Activated naive CD8-positive, alpha-beta T cell (primary cell): Measurements from ENCODE around the gene DEAF1.

Experiments used
- H3K27ac Mint-ChIP-seq: one replicate; pipeline ENCODE4 v1.8.0; 2021; ENCODE audit warnings: mixed read lengths
- H3K27me3 Mint-ChIP-seq: one replicate; pipeline ENCODE4 v1.8.0; 2021; ENCODE audit warnings: mixed read lengths
- H3K36me3 Mint-ChIP-seq: one replicate; pipeline ENCODE4 v1.8.0; 2021; ENCODE audit warnings: mixed read lengths
- H3K4me1 Mint-ChIP-seq: one replicate; pipeline ENCODE4 v1.8.0; 2021; ENCODE audit warnings: low read depth, mixed read lengths
- H3K4me3 Mint-ChIP-seq: one replicate; pipeline ENCODE4 v1.8.0; 2021; ENCODE audit warnings: mild to moderate bottlenecking, mixed read lengths
- H3K9me3 Mint-ChIP-seq: one replicate; pipeline ENCODE4 v1.8.0; 2021; ENCODE audit warnings: low read depth, mixed read lengths

The DEAF1 gene

GRCh38 chr11:707817-708420 is 12.9 kb upstream of the DEAF1 start:
- Mint-ChIP-seq H3K36me3 (no peaks in the 10 kb centered on the region), H3K9me3 (no peaks in the 10 kb centered on the region), H3K27me3 (peaks cover 3% of the 10 kb centered on the region), H3K4me1 (peaks cover 5% of the 10 kb centered on the region), H3K27ac (no peak overlapping the region), H3K4me3 (no peak overlapping the region)

- peaks cover 5% of the 10 kb centered on the region for H3K4me1 Mint-ChIP-seq
- H3K36me3 Mint-ChIP-seq, result no peaks in the 10 kb centered on the region
- no peaks in the 10 kb centered on the region for H3K9me3 Mint-ChIP-seq
- no peak overlapping the region for H3K27ac Mint-ChIP-seq
- no peak overlapping the region for H3K4me3 Mint-ChIP-seq
- H3K27me3 Mint-ChIP-seq, result peaks cover 3% of the 10 kb centered on the region
These were observed 12.2 kb upstream of the DEAF1 start for GRCh38 chr11:706957-707816.

- no peak overlapping the region for H3K27ac Mint-ChIP-seq
- no peak overlapping the region for H3K4me3 Mint-ChIP-seq
- no peaks in the 10 kb centered on the region for H3K36me3 Mint-ChIP-seq
- peaks cover 5% of the 10 kb centered on the region for H3K4me1 Mint-ChIP-seq
- peaks cover 3% of the 10 kb centered on the region for H3K27me3 Mint-ChIP-seq
- H3K9me3 Mint-ChIP-seq, result no peaks in the 10 kb centered on the region
These were observed 11.5 kb upstream of the DEAF1 start for GRCh38 chr11:706439-706956.

GRCh38 chr11:705646-706438 is 10.8 kb upstream of the DEAF1 start, which contains the start of gene EPS8L2:
Gene EPS8L2 (plus strand): TSS chr11:706231. CDS start chr11:709408, 3,177 bp downstream.
- H3K27me3 Mint-ChIP-seq, result no peaks in the 10 kb centered on the region
- H3K4me3 Mint-ChIP-seq, result no peak within 1 kb of the TSS
- no peaks in the 10 kb centered on the region for H3K36me3 Mint-ChIP-seq
- H3K27ac Mint-ChIP-seq, result no peak within 1 kb of the TSS
- no peaks in the 10 kb centered on the region for H3K9me3 Mint-ChIP-seq
- H3K4me1 Mint-ChIP-seq, result peaks cover 5% of the 10 kb centered on the region

- H3K36me3 Mint-ChIP-seq, result peaks cover 2% of the 10 kb centered on the region
- H3K4me1 Mint-ChIP-seq, result peaks cover 5% of the 10 kb centered on the region
- H3K27ac Mint-ChIP-seq, result no peak overlapping the region
- no peaks in the 10 kb centered on the region for H3K9me3 Mint-ChIP-seq
- H3K27me3 Mint-ChIP-seq, result no peaks in the 10 kb centered on the region
- H3K4me3 Mint-ChIP-seq, result no peak overlapping the region
These were observed 10.0 kb upstream of the DEAF1 start for GRCh38 chr11:704781-705645.

GRCh38 chr11:704228-704674 is 9.2 kb upstream of the DEAF1 start:
- H3K27me3 Mint-ChIP-seq, result no peaks in the 10 kb centered on the region
- H3K27ac Mint-ChIP-seq, result no peak overlapping the region
- H3K36me3 Mint-ChIP-seq, result peaks cover 2% of the 10 kb centered on the region
- H3K9me3 Mint-ChIP-seq, result no peaks in the 10 kb centered on the region
- H3K4me1 Mint-ChIP-seq, result peaks cover 5% of the 10 kb centered on the region
- H3K4me3 Mint-ChIP-seq, result no peak overlapping the region

- Mint-ChIP-seq H3K9me3 (no peaks in the 10 kb centered on the region), H3K27ac (no peak overlapping the region), H3K4me1 (peaks cover 6% of the 10 kb centered on the region), H3K27me3 (no peaks in the 10 kb centered on the region), H3K36me3 (peaks cover 2% of the 10 kb centered on the region), H3K4me3 (no peak overlapping the region)
These were observed 8.5 kb upstream of the DEAF1 start for GRCh38 chr11:703506-703905.

GRCh38 chr11:702462-703461 is 7.7 kb upstream of the DEAF1 start:
- H3K9me3 Mint-ChIP-seq, result no peaks in the 10 kb centered on the region
- peaks cover 2% of the 10 kb centered on the region for H3K36me3 Mint-ChIP-seq
- peaks cover 13% of the 10 kb centered on the region for H3K4me1 Mint-ChIP-seq
- H3K27ac Mint-ChIP-seq, result no peak overlapping the region
- H3K4me3 Mint-ChIP-seq, result no peak overlapping the region
- H3K27me3 Mint-ChIP-seq, result no peaks in the 10 kb centered on the region

- Mint-ChIP-seq H3K36me3 (peaks cover 2% of the 10 kb centered on the region), H3K27me3 (no peaks in the 10 kb centered on the region), H3K4me3 (no peak overlapping the region), H3K9me3 (no peaks in the 10 kb centered on the region), H3K4me1 (peaks cover 21% of the 10 kb centered on the region), H3K27ac (no peak overlapping the region)
These were observed 6.9 kb upstream of the DEAF1 start for GRCh38 chr11:701741-702461.

- H3K4me3 Mint-ChIP-seq, result no peak overlapping the region
- no peaks in the 10 kb centered on the region for H3K27me3 Mint-ChIP-seq
- H3K9me3 Mint-ChIP-seq, result no peaks in the 10 kb centered on the region
- H3K36me3 Mint-ChIP-seq, result peaks cover 2% of the 10 kb centered on the region
- peaks cover 22% of the 10 kb centered on the region for H3K4me1 Mint-ChIP-seq
- H3K27ac Mint-ChIP-seq, result peak overlapping the region; percentile 46
These were observed 4.7 kb upstream of the DEAF1 start for GRCh38 chr11:699753-700152.

GRCh38 chr11:699116-699508 is 4.1 kb upstream of the DEAF1 start:
- H3K27me3 Mint-ChIP-seq, result no peaks in the 10 kb centered on the region
- H3K36me3 Mint-ChIP-seq, result peaks cover 2% of the 10 kb centered on the region
- H3K4me1 Mint-ChIP-seq, result peaks cover 22% of the 10 kb centered on the region
- H3K4me3 Mint-ChIP-seq, result no peak overlapping the region
- no peak overlapping the region for H3K27ac Mint-ChIP-seq
- H3K9me3 Mint-ChIP-seq, result no peaks in the 10 kb centered on the region

GRCh38 chr11:698493-699115 is 3.6 kb upstream of the DEAF1 start:
- Mint-ChIP-seq H3K36me3 (peaks cover 2% of the 10 kb centered on the region), H3K27ac (no peak overlapping the region), H3K27me3 (no peaks in the 10 kb centered on the region), H3K4me3 (no peak overlapping the region), H3K4me1 (peaks cover 22% of the 10 kb centered on the region), H3K9me3 (no peaks in the 10 kb centered on the region)
